GM21619 (cell line): ENCODE results near the gene HAGHL.

Experiments
- ATAC-seq: cut with Tn5 transposase; IDR thresholded peaks from one replicate; pipeline ENCODE4 v1.9.1; 2021; ENCODE audit not compliant: unreplicated experiment

HAGHL gene

DNA sequence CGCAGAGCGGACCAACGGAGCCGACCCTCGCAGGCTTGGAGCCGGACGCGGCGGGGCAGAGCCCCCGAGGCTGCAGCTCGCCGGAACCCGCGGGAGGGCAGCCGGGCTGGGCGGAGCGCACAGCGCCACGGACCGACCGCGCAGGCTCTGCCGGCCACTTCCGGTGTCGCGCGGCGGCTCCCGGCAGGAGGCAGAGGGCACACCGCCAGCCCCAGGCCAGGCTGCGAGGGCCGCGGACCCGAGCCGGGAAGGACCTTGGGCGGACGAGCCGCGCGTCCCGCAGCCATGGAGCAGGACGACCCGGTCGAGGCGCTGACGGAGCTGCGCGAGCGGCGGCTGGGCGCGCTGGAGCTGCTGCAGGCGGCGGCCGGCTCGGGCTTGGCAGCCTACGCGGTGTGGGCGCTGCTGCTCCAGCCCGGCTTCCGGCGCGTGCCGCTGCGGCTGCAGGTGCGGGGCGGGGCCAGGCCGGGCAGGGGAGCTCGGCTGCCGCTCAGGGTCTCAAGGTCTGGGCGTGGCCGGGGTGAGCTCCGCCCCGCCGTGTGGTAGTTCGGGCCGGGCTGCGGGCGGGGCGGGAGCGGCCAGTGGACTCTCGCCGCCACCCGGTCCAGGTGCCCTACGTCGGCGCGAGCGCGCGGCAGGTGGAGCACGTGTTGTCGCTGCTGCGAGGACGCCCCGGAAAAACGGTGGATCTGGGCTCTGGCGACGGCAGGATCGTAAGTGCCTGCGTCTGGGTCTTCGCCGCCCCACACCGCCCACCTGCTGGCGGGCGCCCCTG, 5.7 kb upstream of the HAGHL start, which contains the start of gene ANTKMT:
Gene ANTKMT (plus strand): TSS at position 157 of the 775 bp plus-strand sequence. CDS start 129 bp downstream, at position 286.
- ATAC-seq: peak; percentile 51

GRCh38 chr16:721765-722540, 5.0 kb upstream of the HAGHL start:
- no peak for ATAC-seq

DNA sequence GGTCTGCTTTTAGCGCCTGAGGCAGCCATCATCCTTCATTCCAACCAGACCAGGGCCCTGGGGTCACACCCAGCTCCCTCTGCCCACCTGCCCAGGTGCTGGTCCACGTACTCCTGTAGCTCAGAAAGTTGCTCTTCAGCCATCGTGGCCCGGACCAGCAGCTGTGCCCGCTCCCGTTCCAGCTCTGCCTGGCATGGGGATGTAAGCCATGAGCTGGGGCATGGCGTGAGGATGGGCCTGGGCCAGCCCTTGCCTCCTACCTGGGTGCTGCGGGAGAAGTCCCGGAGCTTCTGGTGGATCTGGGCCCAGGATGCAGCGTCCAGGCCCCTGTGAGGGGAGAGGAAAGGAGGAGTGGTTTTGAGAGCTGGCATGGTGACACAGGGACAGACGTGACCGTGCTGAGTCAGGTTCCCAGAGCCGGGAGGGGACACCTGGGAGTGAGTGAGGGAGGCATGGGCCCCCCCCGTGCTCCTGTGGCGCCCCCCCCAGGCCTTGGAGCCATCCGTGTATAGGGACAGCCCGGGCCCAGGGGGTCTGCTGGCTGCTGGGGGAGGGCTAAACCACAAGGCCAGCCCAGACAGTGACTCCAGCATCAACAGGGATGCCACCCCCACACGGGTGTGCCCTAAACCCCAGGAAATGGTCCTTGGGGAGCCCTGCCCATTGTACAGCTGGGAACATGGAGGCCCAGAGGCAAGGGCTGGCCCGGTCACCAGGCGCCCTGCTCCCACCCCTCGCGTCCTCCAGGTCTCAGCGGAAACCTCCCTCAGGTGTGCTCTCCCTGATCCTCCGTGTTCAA, 3.9 kb upstream of the HAGHL start:
- ATAC-seq: no peak

DNA sequence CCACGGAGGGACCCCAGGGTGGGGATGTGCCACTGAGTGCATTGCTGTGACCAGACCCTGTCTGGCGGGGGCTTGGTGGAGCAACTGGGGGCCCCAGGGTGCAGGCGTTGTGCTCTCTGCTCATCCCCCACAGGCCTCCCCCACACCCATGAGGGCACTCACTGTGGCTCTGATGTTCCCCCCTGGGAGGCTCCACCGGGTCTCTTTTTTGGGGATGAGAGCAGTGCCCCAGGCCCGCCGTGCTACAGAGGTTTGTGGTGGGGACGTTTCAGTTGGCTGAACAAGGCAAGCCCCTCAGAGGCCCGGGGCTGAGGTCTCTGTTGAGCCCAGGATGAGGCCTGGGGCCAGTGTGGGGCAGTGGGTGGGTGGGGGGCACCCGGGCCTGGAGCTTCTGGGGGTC, 3.2 kb upstream of the HAGHL start:
- ATAC-seq: no peak

DNA sequence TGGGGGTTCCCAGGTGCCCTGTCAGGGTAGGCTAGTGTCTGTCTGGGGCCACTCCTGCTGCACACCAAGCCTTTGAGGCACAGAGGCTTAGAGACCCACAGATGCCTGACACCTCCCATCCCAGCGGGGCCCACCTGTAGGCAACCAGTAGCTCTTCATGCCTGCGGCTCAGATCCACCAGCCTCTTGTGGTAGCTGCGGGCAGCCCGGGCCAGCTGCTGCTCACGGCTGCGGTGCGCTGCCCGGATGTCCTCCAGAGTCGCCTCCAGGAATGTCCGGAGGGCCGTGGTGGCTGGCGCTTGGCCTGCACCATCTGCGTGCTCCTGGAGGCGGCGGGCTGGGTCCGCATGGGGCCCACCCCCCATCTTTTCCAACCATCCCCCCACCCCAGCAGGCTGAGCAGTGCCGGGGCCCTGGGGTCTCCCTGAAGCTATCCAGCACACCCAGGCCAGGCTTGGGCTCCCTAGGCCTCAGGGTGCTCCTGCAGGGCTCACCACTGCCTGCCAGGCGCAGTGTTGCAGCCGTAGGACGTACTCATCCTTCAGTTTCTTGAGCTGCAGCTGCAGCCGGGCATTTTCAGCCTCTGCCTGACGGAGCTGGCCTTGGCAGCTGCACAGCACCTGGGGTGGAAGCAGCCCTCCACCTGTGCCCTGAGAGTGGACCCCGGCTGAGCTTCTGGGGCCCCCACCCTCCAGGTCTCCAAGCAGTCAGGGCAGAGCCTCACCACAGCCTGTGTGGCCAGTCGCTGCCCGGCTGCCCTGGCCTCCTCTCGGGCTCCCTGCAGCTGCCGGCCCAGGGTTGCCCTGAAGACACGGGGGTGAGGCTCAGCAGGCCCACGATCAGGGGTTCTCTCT, 2.5 kb upstream of the HAGHL start:
- ATAC-seq: no peak

DNA sequence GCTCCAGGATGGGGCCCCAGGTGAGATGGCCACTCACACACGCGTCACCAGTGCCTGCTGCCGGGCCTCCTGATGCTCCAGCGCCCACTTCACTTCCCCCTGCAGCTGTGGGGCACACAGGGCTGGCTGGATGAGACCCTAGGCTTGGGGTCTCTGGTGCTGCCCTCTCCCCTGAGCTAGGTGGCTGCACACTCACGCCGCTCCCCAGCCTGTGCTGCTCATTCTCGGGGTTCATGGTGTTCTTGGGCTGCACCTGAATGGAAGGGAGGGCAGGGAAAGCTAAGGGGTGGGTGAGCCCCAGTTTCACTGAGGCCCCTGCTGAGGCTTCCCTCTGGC, 1.9 kb upstream of the HAGHL start:
- ATAC-seq: no peak

DNA sequence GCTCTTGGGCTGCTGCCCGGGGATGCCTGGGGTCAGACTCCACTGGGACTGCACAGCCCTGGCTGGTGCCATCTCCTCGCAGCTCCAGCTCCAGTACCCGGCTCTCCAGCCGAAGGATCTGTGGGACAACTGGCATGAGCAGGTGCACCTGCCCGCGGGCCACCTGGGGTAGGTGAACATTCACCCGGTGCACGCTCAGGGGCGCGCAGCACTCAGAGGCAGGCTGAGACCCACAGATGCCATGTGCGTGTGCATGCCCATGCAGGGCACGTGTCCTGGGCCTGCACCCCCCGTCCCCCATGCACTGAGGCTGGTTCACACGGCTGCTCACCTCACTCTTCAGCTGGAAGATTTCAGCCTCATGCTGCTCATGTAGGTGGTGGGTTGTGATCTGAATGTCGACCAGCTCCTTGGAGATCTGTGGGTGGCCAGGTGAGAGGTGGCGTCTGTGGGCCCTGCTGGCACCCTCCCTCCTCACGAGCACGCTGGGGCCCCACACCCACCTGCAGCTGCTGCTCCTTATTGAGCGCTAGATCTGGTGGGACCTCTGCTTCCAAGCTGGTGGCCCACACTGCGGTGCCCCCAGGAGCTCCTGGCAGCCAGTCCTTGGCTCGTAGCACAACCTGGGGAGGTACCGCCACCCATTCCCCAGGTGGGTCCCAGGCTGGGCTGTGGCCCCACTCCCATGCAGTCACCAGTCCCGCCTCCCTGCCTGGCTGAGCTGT, 1.3 kb upstream of the HAGHL start:
- ATAC-seq: no peak

DNA sequence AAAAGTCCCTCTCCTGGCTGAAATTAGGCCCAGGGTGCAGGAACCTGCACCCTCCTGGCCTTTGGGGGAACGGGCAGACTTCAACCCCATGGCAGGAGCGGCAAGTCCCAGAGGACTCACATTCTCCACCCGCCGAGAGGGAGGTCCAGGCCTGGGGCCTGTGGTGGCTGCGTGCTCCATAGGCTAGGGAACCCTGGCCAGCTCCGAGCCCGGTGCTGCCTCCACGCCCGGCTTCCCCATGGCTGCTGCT, 793 bp upstream of the HAGHL start:
- ATAC-seq: no peak

GRCh38 chr16:727291-727977, 528 bp downstream of the HAGHL start:
- ATAC-seq: peak; percentile 11

DNA sequence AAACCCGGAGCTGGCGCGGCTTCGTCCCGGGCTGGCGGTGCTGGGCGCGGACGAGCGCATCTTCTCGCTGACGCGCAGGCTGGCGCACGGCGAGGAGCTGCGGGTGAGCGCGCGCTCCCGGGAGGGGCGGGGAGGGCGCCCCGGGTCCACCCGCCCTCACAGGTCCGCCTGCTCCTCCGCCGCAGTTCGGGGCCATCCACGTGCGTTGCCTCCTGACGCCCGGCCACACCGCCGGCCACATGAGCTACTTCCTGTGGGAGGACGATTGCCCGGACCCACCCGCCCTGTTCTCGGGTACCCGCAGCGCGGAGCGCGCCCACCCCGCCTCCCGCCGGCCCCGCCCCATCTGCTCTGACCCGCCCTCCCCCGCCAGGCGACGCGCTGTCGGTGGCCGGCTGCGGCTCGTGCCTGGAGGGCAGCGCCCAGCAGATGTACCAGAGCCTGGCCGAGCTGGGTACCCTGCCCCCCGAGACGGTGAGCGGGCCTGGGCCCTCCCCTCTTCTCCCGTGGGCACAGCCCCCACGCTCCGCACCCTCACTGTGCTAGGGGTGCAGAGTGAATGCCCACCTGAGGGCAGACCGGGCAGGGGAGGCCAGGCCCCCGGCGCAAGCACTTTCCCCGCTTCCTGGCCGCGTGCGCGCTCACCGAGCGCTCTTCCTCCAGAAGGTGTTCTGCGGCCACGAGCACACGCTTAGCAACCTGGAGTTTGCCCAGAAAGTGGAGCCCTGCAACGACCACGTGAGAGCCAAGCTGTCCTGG, 1.4 kb downstream of the HAGHL start:
- ATAC-seq: peak; percentile 33

- no peak for ATAC-seq
Measured at GRCh38 chr16:728890-729744, 2.2 kb downstream of the HAGHL start.

DNA sequence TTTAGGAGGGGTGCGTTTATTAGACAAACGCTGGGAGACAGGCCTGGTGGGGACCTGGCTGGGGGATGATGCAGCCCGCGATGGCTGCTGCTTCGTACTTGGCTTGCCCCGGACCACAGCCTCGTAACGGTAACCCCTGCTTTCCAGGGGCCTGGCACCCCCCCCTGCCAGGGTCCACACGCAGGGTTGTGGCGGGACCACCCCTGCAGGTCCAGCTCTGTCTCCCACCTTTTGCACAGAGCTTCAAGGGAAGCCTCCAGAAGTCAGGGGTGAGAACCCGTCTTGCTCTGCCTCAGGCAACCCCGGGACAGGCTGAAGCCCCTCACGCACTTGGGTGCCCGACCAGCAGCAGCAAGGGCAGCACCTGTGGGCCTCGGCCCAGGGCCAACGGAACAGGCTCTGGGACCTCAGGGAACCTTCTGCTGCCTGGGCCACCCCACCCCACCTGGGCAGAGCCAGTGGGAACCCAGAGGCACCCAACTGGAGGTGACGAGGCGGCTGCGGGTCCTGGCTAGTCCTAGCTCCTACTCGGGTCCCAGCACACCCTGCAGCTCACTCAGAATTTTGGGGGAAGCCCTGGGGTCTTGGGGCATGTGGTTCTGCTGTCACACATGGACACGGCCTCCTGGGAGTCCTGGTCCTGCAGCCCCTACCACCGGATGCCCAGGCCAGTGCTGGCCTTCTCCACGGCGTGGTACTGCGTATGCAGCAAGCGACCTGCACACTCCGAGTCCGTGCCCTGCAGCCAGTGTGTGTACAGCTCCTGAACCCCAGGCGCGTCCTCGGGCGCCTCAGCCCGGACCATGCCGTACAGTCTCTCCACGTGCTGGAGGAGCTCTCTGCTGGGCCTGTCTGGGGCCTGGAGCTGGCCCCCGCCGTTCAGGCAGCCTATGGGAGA, 3.1 kb downstream of the HAGHL start:
- no peak for ATAC-seq

DNA sequence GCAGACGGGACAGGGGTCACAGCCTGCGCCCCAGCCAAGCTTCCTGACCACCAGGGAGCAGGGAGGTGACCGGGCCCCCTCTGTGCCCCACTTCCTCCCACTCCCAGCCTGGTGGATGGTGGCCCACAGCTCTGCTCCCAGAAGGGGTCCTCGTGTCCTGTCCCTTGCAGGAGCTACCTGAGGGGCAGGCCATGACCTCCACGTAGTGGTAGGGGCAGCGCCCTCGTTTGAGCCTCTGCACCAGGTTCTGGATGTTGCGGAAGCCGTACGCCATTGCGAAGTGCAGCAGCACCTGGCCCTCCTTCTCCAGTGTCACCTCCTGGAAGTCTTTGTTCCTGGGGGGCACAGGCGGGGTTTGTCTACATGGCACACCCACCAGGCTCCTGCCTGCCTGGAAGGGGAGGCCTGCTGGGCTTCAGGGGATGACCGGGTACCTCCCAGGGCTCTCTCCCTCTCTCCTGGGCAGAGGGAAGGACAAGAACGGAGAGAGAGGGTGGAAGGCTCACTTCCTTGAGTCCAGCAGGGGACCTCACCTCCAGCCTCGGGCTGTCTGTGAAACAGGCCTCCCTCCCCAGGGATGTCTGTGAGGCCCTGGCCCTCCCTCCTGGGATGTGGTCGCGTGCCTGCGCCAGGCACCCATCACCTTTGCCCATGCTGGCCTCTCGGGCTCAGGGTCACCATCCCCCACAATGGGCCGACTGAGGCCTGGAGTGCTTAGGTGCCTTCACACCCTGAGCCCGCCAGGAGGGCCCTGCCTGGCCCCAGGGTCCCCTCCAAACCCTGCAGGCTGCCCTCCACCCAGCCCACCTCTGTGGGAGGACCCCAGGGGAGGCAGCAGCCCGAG, 4.0 kb downstream of the HAGHL start:
- no peak for ATAC-seq

GRCh38 chr16:732332-732731, 5.4 kb downstream of the HAGHL start:
- ATAC-seq: no peak

- ATAC-seq: no peak
Measured at GRCh38 chr16:732936-733335, 6.0 kb downstream of the HAGHL start.
